T-helper 2 cell treated with Interferon-gamma antibody and Interleukin-4, amounts not matched to agents 5 μg/mL and 100 μg/mL, for 36 hours (primary cell): ENCODE data around the gene CST9.

ENCODE experiments used
- DNase-seq: peaks from one replicate; pipeline ENCODE4 v3.0.0; 2021; ENCODE audit warnings: low spot score
- H3K27ac Mint-ChIP-seq: one replicate; pipeline ENCODE4 v1.8.0; 2021; ENCODE audit warnings: mild to moderate bottlenecking, mixed read lengths
- H3K27me3 Mint-ChIP-seq: one replicate; pipeline ENCODE4 v1.8.0; 2021; ENCODE audit warnings: low read depth, mixed read lengths
- H3K36me3 Mint-ChIP-seq: one replicate; pipeline ENCODE4 v1.8.0; 2021; ENCODE audit warnings: low read depth, mixed read lengths
- H3K4me1 Mint-ChIP-seq: one replicate; pipeline ENCODE4 v1.8.0; 2021; ENCODE audit warnings: low read depth, mixed read lengths
- H3K4me3 Mint-ChIP-seq: one replicate; pipeline ENCODE4 v1.8.0; 2022; ENCODE audit warnings: mild to moderate bottlenecking, moderate library complexity, mixed read lengths
- H3K9me3 Mint-ChIP-seq: one replicate; pipeline ENCODE4 v1.8.0; 2021; ENCODE audit warnings: mixed read lengths

The CST9 gene, protein sequence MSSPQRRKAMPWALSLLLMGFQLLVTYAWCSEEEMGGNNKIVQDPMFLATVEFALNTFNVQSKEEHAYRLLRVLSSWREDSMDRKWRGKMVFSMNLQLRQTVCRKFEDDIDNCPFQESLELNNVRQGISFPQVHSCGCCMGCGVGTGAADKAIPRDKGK

DNA sequence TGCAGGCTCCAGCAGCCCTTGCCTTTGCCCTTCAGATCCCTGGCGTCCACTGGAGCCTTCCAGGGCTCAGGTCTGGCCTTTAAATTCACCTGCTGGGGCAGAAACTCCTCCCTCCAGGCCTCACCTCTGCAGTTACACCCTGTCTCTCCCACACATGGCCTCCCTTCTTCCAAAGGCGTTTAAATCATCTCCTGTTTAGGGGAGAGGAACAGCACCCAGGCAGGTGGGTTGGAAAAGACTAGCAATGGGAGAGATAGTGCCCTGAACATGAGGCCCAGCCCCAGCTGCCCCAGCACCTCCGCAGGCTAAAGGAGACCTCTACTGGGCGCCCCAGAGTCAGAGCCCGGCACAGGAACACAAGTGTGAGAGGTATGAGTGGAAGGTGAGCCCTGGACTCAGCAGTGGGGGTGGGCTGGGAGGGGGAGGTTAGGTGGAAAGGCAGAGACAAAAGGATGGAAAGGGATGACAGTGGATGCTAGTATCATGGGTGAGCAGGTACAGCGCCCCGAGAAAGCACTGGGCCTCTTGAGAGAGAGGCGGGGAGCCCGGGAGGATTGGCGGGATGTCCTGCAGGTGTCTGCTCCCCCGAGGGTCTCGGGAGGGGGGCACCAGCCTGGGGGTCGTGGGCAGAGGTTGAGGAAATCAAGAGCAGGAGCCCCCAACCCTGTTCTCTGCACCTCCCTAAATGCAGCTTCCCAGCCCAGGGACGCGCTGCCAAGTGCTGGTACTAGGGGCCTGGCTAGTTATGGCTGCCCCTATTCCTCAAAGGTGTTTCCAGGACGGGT is at the start of gene CST9:
Gene CST9 (minus strand): TSS at position 51 of the 785 bp plus-strand sequence. CDS start 53 bp downstream, outside the sequence.
- no peak within 1 kb of the TSS for H3K4me3 Mint-ChIP-seq
- H3K9me3 Mint-ChIP-seq = no peaks in the 10 kb centered on the region
- H3K36me3 Mint-ChIP-seq = no peaks in the 10 kb centered on the region
- H3K27me3 Mint-ChIP-seq = no peaks in the 10 kb centered on the region
- H3K4me1 Mint-ChIP-seq = peaks cover 3% of the 10 kb centered on the region
- no peak within 1 kb of the TSS for H3K27ac Mint-ChIP-seq
- no peak for DNase-seq

DNA sequence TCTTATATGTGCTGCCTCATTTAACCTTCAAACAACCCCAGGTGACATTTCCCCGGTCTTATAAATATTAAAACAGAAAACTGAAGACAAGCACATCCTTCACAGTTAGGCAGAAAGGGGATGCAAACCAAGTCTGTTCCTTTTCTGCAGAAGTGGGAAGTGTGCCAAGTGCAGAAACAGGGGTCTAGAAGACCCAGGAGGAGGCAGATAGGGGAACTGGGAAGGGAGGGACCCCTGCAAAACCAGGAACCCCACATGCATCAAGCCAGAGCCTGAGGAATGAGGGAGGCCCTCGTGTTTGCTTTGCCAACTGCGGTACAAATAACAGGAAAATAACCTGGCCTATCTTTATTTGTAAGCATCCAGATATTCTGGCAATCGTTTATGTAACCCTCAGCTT is 49.0 kb upstream of the CST9 start:
- Mint-ChIP-seq H3K9me3 (no peaks in the 10 kb centered on the region), H3K27me3 (peaks cover 15% of the 10 kb centered on the region), H3K27ac (no peak overlapping the region), H3K36me3 (no peaks in the 10 kb centered on the region), H3K4me1 (no peaks in the 10 kb centered on the region), H3K4me3 (no peak overlapping the region)
- DNase-seq = no peak

DNA sequence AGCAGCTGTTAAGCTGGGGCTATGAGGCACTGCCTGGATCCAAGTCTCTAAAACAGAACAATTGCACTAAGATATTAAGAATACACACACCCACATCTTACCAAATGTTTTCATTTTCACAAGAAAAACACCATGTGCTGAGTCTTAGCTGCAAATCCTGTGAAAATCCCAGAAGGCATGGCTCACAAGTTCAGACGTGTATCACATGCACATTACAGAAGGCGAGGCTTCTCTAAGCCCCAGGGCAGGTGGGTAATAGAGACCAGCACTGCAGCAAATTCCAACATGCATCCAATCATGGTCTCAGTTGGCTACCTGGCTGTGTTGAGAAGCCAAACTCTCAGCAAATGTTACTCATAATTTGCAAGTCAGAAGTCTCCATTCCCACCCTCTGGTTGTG is 48.3 kb upstream of the CST9 start:
- no peak overlapping the region for H3K27ac Mint-ChIP-seq

DNA sequence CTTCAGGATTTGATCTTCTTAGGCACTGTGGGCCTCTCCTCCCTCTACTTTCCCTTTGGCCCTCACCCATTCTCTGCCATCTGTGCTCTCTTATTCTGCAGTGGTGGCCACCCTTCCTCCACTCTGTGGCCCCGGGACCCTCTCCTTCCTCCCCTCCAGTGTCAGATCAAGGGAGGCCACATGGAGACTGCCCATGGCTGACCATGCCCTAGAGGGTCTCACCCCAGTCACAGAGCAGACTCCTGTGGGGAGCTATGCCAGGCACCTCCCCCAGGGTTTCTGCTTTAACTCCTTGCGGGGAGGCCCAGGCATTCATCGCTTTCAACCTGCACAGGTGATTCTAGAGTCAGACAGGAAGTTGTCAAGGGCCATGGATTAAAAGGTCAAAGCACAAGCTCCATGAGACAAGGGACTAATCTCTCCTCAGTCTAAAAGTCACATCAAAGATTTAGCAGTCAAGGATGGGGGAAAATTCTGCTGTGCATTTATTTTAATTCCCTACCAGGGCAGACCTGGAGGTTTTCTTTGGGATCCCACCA is 47.8 kb upstream of the CST9 start:
- no peaks in the 10 kb centered on the region for H3K4me1 Mint-ChIP-seq
- H3K36me3 Mint-ChIP-seq = no peaks in the 10 kb centered on the region
- H3K27me3 Mint-ChIP-seq = peaks cover 15% of the 10 kb centered on the region
- no peak overlapping the region for H3K27ac Mint-ChIP-seq
- H3K9me3 Mint-ChIP-seq = no peaks in the 10 kb centered on the region
- no peak overlapping the region for H3K4me3 Mint-ChIP-seq
- no peak for DNase-seq

More for the DNA sequence above, 48.3 kb upstream of the CST9 start:
- H3K36me3 Mint-ChIP-seq = no peaks in the 10 kb centered on the region
- H3K4me3 Mint-ChIP-seq = no peak overlapping the region
- peaks cover 15% of the 10 kb centered on the region for H3K27me3 Mint-ChIP-seq
- H3K9me3 Mint-ChIP-seq = no peaks in the 10 kb centered on the region
- H3K4me1 Mint-ChIP-seq = no peaks in the 10 kb centered on the region
- DNase-seq = no peak

DNA sequence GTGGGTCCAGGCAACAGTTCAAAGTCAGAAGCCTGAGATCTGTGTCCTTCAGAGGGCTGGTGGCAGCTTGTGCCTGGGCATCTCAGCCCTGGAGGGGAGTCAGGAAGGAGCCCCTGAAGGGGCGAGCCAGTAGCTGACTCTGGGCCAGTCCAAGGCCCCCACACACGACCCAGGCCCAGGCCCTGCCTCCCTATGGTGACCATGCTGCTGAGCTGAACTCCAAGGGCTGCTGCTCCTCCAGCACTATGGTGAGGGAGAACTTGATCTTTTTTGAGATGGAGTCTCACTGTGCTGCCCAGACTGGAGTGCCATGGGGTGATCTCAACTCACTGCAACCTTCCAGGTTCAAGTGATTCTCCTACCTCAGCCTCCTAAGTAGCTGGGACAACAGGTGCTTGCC is 47.2 kb upstream of the CST9 start:
- no peak overlapping the region for H3K27ac Mint-ChIP-seq
- no peak overlapping the region for H3K4me3 Mint-ChIP-seq
- H3K27me3 Mint-ChIP-seq = peaks cover 15% of the 10 kb centered on the region
- no peaks in the 10 kb centered on the region for H3K36me3 Mint-ChIP-seq
- no peaks in the 10 kb centered on the region for H3K4me1 Mint-ChIP-seq
- DNase-seq = no peak
- no peaks in the 10 kb centered on the region for H3K9me3 Mint-ChIP-seq

DNA sequence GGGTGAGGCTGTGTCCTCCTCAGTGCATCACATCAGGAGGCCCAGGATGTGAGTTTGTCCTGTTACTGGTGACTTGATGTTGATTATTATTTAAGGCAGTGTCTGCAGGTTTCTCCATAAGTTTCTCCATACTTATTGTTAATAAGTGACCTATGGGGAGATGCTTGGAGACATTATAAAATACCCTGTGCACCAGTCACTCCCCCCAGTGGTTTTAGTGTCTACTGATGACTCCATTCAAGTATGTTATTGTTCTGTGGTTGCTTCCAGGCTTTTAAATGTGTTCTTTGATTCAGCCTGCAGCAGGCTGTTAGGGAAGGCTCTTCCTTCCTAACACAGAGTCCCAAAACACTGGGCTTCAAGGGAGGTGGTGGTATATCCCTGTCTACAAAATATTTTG is 46.7 kb upstream of the CST9 start:
- no peak for DNase-seq
- no peak overlapping the region for H3K4me3 Mint-ChIP-seq
- H3K9me3 Mint-ChIP-seq = no peaks in the 10 kb centered on the region
- peaks cover 15% of the 10 kb centered on the region for H3K27me3 Mint-ChIP-seq
- H3K4me1 Mint-ChIP-seq = no peaks in the 10 kb centered on the region
- H3K27ac Mint-ChIP-seq = no peak overlapping the region
- no peaks in the 10 kb centered on the region for H3K36me3 Mint-ChIP-seq

DNA sequence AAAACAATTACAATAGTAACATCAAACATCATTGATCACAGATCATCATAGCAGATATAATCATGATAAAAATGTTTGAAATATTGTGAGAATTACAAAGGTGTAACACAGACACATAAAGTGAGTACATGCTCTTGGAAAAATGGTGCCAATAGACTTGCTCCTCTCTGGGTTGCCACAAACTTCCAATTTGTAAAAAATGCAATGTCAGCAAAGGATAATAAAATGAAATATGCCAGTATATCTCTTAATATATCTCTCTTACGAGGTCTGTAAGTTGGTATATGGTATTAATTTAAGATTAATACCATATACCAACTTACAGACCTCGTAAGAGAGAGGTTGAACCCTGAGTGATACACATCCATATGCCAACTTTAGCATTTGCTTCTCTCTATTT is 45.4 kb upstream of the CST9 start:
- no peaks in the 10 kb centered on the region for H3K4me1 Mint-ChIP-seq

DNA sequence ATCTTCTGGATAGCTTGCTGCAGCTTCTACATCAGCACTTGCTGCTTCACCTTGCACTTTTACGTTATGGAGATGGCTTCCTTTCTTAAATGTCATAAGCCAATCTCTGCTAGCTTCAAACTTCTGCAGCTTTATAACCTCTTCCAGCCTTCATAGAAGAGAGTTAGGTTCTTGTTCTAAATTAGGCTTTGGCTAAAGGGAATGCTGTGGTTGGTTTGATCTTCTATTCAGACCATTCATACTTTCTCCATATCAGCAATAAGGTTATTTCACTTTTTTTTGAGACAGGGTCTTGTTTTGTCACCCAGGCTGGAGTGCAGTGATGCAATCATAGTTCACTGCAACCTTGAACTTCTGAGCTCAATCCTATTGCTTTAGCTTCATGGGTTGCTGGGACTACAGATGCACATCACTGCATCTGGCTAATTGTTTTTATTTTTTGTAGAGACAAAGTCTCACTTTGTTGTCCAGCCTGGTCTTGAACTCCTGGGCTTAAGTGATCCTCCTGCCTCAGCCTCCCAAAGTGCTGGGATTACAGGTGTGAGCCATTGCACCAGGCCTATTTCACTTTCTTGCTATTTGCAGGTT is 44.2 kb upstream of the CST9 start:
- Mint-ChIP-seq H3K4me1 (no peaks in the 10 kb centered on the region), H3K27me3 (peaks cover 11% of the 10 kb centered on the region), H3K36me3 (no peaks in the 10 kb centered on the region), H3K4me3 (no peak overlapping the region), H3K27ac (no peak overlapping the region), H3K9me3 (no peaks in the 10 kb centered on the region)
- no peak for DNase-seq

More for the DNA sequence above, 45.4 kb upstream of the CST9 start:
- DNase-seq = no peak
- Mint-ChIP-seq H3K9me3 (no peaks in the 10 kb centered on the region), H3K36me3 (no peaks in the 10 kb centered on the region), H3K4me3 (no peak overlapping the region), H3K27ac (no peak overlapping the region), H3K27me3 (peaks cover 11% of the 10 kb centered on the region)

DNA sequence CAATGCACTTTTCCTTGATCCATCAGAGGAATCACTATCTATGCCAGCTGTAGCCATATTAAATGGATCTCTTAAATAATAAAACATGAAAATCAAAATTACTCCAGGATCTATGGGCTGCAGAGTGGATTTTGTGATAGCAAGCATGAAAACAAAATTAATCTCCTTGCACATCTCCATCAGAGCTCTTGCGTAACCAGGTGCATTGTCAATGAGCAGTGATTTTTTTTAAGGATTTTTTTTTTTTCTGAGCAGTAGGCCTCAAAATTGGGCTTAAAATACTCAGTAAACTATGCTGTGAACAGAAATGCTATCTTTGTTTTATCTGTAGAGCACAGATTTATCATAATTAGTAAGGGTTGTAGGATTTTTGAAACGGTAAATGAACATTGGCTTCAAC is 43.5 kb upstream of the CST9 start:
- H3K4me1 Mint-ChIP-seq = no peaks in the 10 kb centered on the region
- peaks cover 5% of the 10 kb centered on the region for H3K27me3 Mint-ChIP-seq
- H3K9me3 Mint-ChIP-seq = no peaks in the 10 kb centered on the region
- no peaks in the 10 kb centered on the region for H3K36me3 Mint-ChIP-seq
- no peak for DNase-seq
- no peak overlapping the region for H3K27ac Mint-ChIP-seq
- H3K4me3 Mint-ChIP-seq = no peak overlapping the region

DNA sequence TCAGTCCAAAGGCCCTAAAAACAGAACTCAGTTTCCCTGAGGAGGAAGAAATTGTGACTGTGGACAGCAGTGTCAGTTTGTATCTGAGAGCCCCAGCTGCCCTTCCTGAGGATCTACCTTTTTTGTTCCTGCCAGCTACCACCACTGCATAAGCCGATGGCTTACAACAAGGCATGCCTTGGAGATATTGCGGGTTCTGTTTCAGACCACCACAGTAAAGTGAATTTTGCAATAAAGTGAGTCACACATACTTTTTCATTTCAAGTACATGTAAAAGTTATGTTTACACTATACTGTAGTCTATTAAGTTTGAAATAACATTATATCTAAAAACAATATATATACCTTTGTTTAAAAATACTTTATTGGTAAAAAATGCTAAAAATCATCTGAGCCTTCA is 41.6 kb upstream of the CST9 start:
- no peak for DNase-seq
- Mint-ChIP-seq H3K4me3 (no peak overlapping the region), H3K36me3 (no peaks in the 10 kb centered on the region), H3K9me3 (no peaks in the 10 kb centered on the region), H3K27me3 (peaks cover 5% of the 10 kb centered on the region), H3K4me1 (no peaks in the 10 kb centered on the region), H3K27ac (no peak overlapping the region)

DNA sequence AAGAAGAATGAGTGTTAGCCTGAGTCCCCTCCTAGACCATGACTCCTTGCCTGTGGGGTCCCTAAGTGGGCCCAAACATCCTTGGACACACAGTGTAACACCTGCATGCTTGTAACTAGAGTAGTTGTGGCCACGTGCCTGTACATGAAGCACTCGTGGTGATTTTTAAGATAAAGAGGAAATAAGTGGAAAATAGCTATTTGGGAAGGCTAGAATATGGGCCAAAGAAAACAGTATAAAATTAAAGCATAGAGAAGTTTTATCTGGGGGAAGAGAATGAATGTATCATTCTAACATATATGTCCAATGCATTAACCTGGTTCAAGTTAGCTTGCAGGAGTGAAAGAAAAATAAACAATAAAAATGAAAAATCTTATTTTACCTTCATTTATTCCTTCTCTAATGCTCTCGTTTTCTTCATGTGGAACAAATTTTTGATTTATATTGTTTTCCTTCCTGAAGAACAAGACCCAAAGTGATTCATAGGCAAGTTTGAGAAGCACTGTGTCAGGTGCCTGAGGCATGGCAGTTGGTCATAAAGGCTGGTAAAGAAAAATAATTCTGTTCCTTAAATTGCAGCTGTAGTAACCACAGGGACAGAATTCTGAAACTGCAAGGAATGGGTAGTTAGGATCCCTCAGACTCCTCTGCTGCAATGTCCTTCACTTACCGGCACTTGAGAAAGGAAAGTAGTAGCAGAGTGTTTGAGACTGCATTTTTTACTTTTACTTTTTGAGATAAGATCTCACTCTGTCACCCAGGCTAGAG is 40.6 kb upstream of the CST9 start:
- Mint-ChIP-seq H3K27me3 (peaks cover 5% of the 10 kb centered on the region), H3K27ac (no peak overlapping the region), H3K4me1 (no peaks in the 10 kb centered on the region), H3K4me3 (no peak overlapping the region), H3K36me3 (no peaks in the 10 kb centered on the region), H3K9me3 (no peaks in the 10 kb centered on the region)
- DNase-seq = no peak

DNA sequence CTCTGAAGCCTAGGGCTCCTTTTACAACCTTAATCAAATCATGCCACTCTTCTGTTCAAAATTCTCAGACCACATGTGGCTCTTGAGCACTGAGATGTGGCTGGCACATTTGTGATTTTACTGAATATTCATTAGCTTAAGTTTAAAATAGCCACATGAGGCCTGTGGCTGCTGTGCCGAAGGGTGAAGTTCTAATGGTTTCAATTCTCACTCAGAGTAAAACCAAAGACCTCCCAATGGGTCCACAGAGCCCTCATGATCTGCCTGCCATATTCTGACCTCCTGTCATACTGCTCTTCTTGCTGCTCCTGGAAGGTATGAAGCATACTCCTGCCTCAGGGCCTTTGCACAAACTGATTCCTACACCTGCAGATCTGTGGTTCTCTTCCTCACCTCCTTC is 39.9 kb upstream of the CST9 start:
- Mint-ChIP-seq H3K9me3 (no peaks in the 10 kb centered on the region), H3K4me3 (no peak overlapping the region), H3K27ac (no peak overlapping the region), H3K4me1 (no peaks in the 10 kb centered on the region), H3K36me3 (no peaks in the 10 kb centered on the region), H3K27me3 (peaks cover 5% of the 10 kb centered on the region)
- no peak for DNase-seq

DNA sequence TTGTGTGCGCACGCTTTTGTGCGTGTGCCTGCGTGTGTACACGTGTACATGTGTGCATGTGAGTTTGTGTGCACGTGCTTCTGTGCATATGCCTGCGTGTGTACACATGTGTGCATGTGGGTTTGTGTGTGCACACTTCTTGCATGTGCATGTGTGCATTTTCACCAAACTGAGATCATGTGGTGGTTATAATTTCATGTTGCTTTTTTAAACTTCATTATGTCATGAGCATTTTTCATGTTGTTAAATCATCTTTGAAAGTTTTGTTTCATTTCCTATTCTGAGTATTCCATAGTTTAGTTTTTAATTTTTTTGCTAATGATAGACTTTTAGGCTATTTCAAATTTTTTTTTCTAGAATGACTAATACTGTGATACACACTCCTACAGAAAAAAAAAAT is 38.4 kb upstream of the CST9 start:
- Mint-ChIP-seq H3K4me1 (no peaks in the 10 kb centered on the region), H3K9me3 (no peaks in the 10 kb centered on the region), H3K36me3 (no peaks in the 10 kb centered on the region), H3K4me3 (no peak overlapping the region), H3K27me3 (peaks cover 9% of the 10 kb centered on the region), H3K27ac (no peak overlapping the region)
- DNase-seq = no peak

DNA sequence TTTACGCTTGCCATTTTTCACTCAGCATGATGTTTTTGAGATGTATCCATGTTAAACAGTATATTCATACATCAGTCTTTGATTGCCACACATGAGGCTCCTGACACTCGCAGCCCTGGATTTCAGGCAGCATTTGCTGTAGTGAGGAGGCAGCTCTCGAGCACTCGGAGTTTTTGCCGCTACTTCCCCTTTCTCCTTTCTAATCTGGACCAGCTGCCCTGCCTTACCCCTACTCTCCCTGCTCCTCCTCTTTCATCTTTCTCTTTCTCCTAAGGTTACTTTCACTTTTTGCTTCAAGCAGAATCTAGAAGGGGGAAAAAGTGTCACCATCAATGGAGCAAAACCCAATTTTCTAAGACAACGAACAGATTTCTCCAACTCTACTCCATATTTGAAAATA is 37.9 kb upstream of the CST9 start:
- no peaks in the 10 kb centered on the region for H3K9me3 Mint-ChIP-seq
- peaks cover 12% of the 10 kb centered on the region for H3K27me3 Mint-ChIP-seq
- no peak for DNase-seq
- no peak overlapping the region for H3K4me3 Mint-ChIP-seq
- no peaks in the 10 kb centered on the region for H3K4me1 Mint-ChIP-seq
- no peaks in the 10 kb centered on the region for H3K36me3 Mint-ChIP-seq
- no peak overlapping the region for H3K27ac Mint-ChIP-seq
